Heart right ventricle (tissue), 16 donors: Measurements from ENCODE around the gene SH3BGRL3. TPM values are rescaled to one million over a fixed set of nuclear protein-coding genes. Genes with fewer than 3 reads are reported as not detected.

ENCODE experiments used
- ATAC-seq, 8 donors: fragments of 200-7000 bp; cut with Tn5 transposase; one replicate each; pipeline ENCODE4 v1.9.1; 2020; ENCODE audit warnings: mild to moderate bottlenecking in 8 of 8, moderate library complexity in 8 of 8, moderate number of reproducible peaks in 1 of 8
- DNase-seq, 2 donors: peaks; one replicate each; pipeline ENCODE4 v3.0.0-alpha.2; 2020
- H3K27ac ChIP-seq, 10 donors: fragments of 200-600 bp; sonication (generic) in 2 of 10; one replicate each; pipeline versions ENCODE4 v1.5.0 to v1.8.0; 2020 to 2022; ENCODE audit warnings: mild to moderate bottlenecking in 3 of 10
- H3K27me3 ChIP-seq, 7 donors: fragments of 200-600 bp; one replicate each; pipeline ENCODE4 v1.8.0; 2021 to 2022; ENCODE audit warnings: mild to moderate bottlenecking in 2 of 7
- H3K36me3 ChIP-seq, 9 donors: fragments of 200-600 bp; sonication (generic) in 1 of 9; one replicate each; pipeline versions ENCODE4 v1.5.0 to v1.8.0; 2020 to 2022; ENCODE audit warnings: mild to moderate bottlenecking in 2 of 9
- H3K4me1 ChIP-seq, 9 donors: fragments of 200-600 bp; sonication (generic) in 1 of 9; one replicate each; pipeline versions ENCODE4 v1.5.0 to v1.8.0; 2020 to 2022; ENCODE audit warnings: mild to moderate bottlenecking in 4 of 9
- H3K4me3 ChIP-seq, 10 donors: fragments of 200-600 bp; sonication (generic) in 2 of 10; one replicate each; pipeline versions ENCODE4 v1.5.0 to v1.8.0; 2020 to 2022; ENCODE audit warnings: mild to moderate bottlenecking in 7 of 10, moderate library complexity in 2 of 10
- H3K9me3 ChIP-seq, 11 donors: fragments of 200-600 bp in 10 of 11; sonication (generic) in 2 of 11; one replicate each; pipeline versions ENCODE4 v1.5.0 to v1.8.0; 2013 to 2022; ENCODE audit warnings: mild to moderate bottlenecking in 2 of 11, control low read depth in 1 of 11, moderate library complexity in 1 of 11
- CTCF ChIP-seq, 9 donors: fragments of 200-600 bp; sonication (generic) in 2 of 9; IDR thresholded peaks; one replicate each; pipeline versions ENCODE4 v1.5.0 to v1.8.0; 2021 to 2022; ENCODE audit warnings: antibody characterized with exemption in 9 of 9, mild to moderate bottlenecking in 5 of 9, moderate library complexity in 1 of 9
- WGBS, 2 donors: extraction: QIAGEN DNeasy Blood & Tissue Kit; methylation state at CpG; one replicate each; pipeline ENCODE4 v1.1.7; 2013; ENCODE audit warnings: inconsistent platforms in 1 of 2; 5-methylcytosine and 5-hydroxymethylcytosine counted together
- intact Hi-C, 10 donors: fragments of 100-400 bp; cut with DNase I; formaldehyde crosslinking; loops; one replicate each; pipeline versions ENCODE4 v1.11.1 to v1.14.2; 2022
- polyA plus RNA-seq, 2 donors: library from polyadenylated mRNA; stranded (reverse); fragments of 200-250 nt; gene quantifications; one replicate each; pipeline ENCODE4 v1.2.3, GENCODE V29; 2013
- total RNA-seq, 10 donors: library from RNA; stranded (reverse); fragmentation: NEBNext Ultra II Directional in 3 of 10; extraction: Animal tissue kit (Norgen Biotek cat#: 25700) in 3 of 10; gene quantifications; one replicate each; pipeline versions ENCODE4 v1.2.1 to v1.2.4, GENCODE V29; 2021 to 2023
- donor health status: Arrhythmogenic right ventricular cardiomyopathy.
- donor health status: ischemic (EF 13 %, LVEDD 7.1; RV severe dilation, severe dysfunction).
- donor health status: healthy with polysubstance abuse.
- donor health status: DM: no; HTN: yes; CAD: no.
- donor health status: DM: no; HTN: no; CAD: no.
- donor health status: ischemic (EF 25% LVEDD 6.9; RV normal size, moderate dysfunction).
- donor health status: ischemic (EF 25% LVEDD 5.7; RV mildly dilated, moderate dysfunction).
- donor health status: healthy.
- donor health status: DM: yes; HTN: yes; CAD: no.
- donor health status: Ischemic cardiomyopathy.
- donor health status: ischemic (EF 35%, LVEDD 5.7; RV mildly dilated, moderate dysfunction).
- donor health status: nonischemic (EF 11% LVEDD 7.7; RV severe dilation, severe dysfunction).
- donor health status: DM: yes; HTN: yes; CAD: no.
- donor health status: PGD.
- donor health status: ischemic (EF 29% LVEDD 5.4; RV normal size, mild dysfunction).
- donor health status: nonischemic (EF 23%, LVEDD 6.1; RV moderate dilation, normal function).

SH3BGRL3 gene
- total and polyA plus RNA-seq, 12 donors = 18.4 to 153 (median 28.6) TPM

DNA sequence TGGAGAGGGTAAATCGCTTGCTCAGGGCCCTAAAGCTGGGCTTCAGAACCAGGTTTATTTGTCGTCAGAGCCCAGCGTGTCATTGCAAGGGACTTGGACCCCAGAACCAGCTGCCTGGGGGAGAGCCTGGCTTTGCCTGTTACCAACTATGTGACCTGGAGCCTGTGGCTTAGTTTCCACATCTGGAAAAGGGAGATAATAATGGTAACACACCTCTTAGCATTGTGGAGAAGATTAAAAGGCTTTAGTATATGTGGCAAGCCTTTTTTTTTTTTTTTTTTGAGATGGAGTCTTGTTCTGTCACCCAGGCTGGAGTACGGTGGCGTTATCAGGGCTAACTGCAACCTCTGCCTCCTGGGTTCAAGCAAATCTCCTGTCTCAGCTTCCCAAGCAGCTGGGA lies 50.4 kb downstream of the SH3BGRL3 start:
- H3K36me3 ChIP-seq = no peaks in the 10 kb centered on the region
- intact Hi-C loops = no loop called here
- peaks cover 0 to 50% (median 43%) of the 10 kb centered on the region in 7 donors for H3K27me3 ChIP-seq
- no peak overlapping the region for H3K4me3 ChIP-seq
- no peaks in the 10 kb centered on the region for H3K4me1 ChIP-seq
- H3K27ac ChIP-seq = no peak overlapping the region
- 71 to 79% methylated on average over 5 of the region's 5 CpGs for whole genome bisulfite sequencing, 2 donors
- DNase-seq (no peak), ATAC-seq (no peak)
- TF ChIP-seq CTCF (IDR thresholded peaks at IDR 0.05) = no peak
- no peaks in the 10 kb centered on the region for H3K9me3 ChIP-seq

Other genes starting within 250 kb of the SH3BGRL3 start
- 10 to 100 TPM in 3 of 10 donors, 1 to 10 TPM in 7; 2.6 to 14.4 (median 8.9) TPM for gene SLC30A2, start 234.0 kb upstream of the SH3BGRL3 start, total RNA-seq
- 1 to 10 TPM in 1 of 2 donors, under 1 TPM in 1; 0.97 to 3.6 TPM for gene SLC30A2, start 234.0 kb upstream of the SH3BGRL3 start, polyA plus RNA-seq
- 100 to 1,000 TPM; 191 to 415 (median 222) TPM for gene TRIM63, start 212.5 kb upstream of the SH3BGRL3 start, total RNA-seq
- gene TRIM63, start 212.5 kb upstream of the SH3BGRL3 start, polyA plus RNA-seq = 100 to 1,000 TPM; 194 to 305 TPM
- gene PDIK1L, start 168.3 kb upstream of the SH3BGRL3 start, total RNA-seq = 1 to 10 TPM; 3.8 to 8.3 (median 5.7) TPM
- 1 to 10 TPM; 1.6 to 2.3 TPM for gene PDIK1L, start 168.3 kb upstream of the SH3BGRL3 start, polyA plus RNA-seq
- gene FAM110D, start 121.0 kb upstream of the SH3BGRL3 start, total RNA-seq = 1 to 10 TPM; 2.1 to 4.7 (median 3.1) TPM
- 1 to 10 TPM; 3.8 to 6.1 TPM for gene FAM110D, start 121.0 kb upstream of the SH3BGRL3 start, polyA plus RNA-seq
- not detected for gene C1orf232, start 111.1 kb upstream of the SH3BGRL3 start, total RNA-seq
- not detected for gene C1orf232, start 111.1 kb upstream of the SH3BGRL3 start, polyA plus RNA-seq
- gene ZNF593, start 110.2 kb upstream of the SH3BGRL3 start, total RNA-seq = 10 to 100 TPM; 10.7 to 26.0 (median 18.3) TPM
- gene ZNF593, start 110.2 kb upstream of the SH3BGRL3 start, polyA plus RNA-seq = 100 to 1,000 TPM in 1 of 2 donors, 10 to 100 TPM in 1; 45.6 to 159 TPM
- gene ZNF593OS, start 108.3 kb upstream of the SH3BGRL3 start, total RNA-seq = not detected
- under 1 TPM in 1 of 2 donors, not detected in 1; 0.46 TPM for gene ZNF593OS, start 108.3 kb upstream of the SH3BGRL3 start, polyA plus RNA-seq
- gene CNKSR1, start 102.6 kb upstream of the SH3BGRL3 start, total RNA-seq = 1 to 10 TPM in 9 of 10 donors, under 1 TPM in 1; 0.93 to 6.3 (median 2.1) TPM
- gene CNKSR1, start 102.6 kb upstream of the SH3BGRL3 start, polyA plus RNA-seq = 1 to 10 TPM in 1 of 2 donors, under 1 TPM in 1; 0.84 to 5.7 TPM
- gene CATSPER4, start 89.5 kb upstream of the SH3BGRL3 start, total RNA-seq = not detected
- gene CATSPER4, start 89.5 kb upstream of the SH3BGRL3 start, polyA plus RNA-seq = not detected
- 10 to 100 TPM; 29.9 to 74.5 (median 53.8) TPM for gene CEP85, start 45.9 kb upstream of the SH3BGRL3 start, total RNA-seq
- 10 to 100 TPM in 1 of 2 donors, 1 to 10 TPM in 1; 7.0 to 30.9 TPM for gene CEP85, start 45.9 kb upstream of the SH3BGRL3 start, polyA plus RNA-seq
- gene UBXN11, start 26.6 kb downstream of the SH3BGRL3 start, total RNA-seq = 10 to 100 TPM in 2 of 10 donors, 1 to 10 TPM in 8; 5.4 to 14.1 (median 7.1) TPM
- gene UBXN11, start 26.6 kb downstream of the SH3BGRL3 start, polyA plus RNA-seq = 10 to 100 TPM; 12.3 to 20.2 TPM
- gene CD52, start 37.9 kb downstream of the SH3BGRL3 start, total RNA-seq = 10 to 100 TPM in 2 of 10 donors, 1 to 10 TPM in 8; 1.9 to 62.6 (median 5.1) TPM
- 10 to 100 TPM in 1 of 2 donors, 1 to 10 TPM in 1; 9.3 to 25.2 TPM for gene CD52, start 37.9 kb downstream of the SH3BGRL3 start, polyA plus RNA-seq
- under 1 TPM in 1 of 10 donors, not detected in 9; 0.64 TPM for gene CRYBG2, start 74.0 kb downstream of the SH3BGRL3 start, total RNA-seq
- under 1 TPM in 1 of 2 donors, not detected in 1; 0.03 TPM for gene CRYBG2, start 74.0 kb downstream of the SH3BGRL3 start, polyA plus RNA-seq
- gene ZNF683, start 92.7 kb downstream of the SH3BGRL3 start, total RNA-seq = 1 to 10 TPM in 1 of 10 donors, under 1 TPM in 1, not detected in 8; 0.15 to 1.3 TPM
- gene ZNF683, start 92.7 kb downstream of the SH3BGRL3 start, polyA plus RNA-seq = under 1 TPM in 1 of 2 donors, not detected in 1; 0.04 TPM
- under 1 TPM in 1 of 10 donors, not detected in 9; 0.15 TPM for gene LIN28A, start 130.7 kb downstream of the SH3BGRL3 start, total RNA-seq
- gene LIN28A, start 130.7 kb downstream of the SH3BGRL3 start, polyA plus RNA-seq = not detected
- 10 to 100 TPM; 23.0 to 45.8 (median 32.5) TPM for gene DHDDS, start 152.2 kb downstream of the SH3BGRL3 start, total RNA-seq
- gene DHDDS, start 152.2 kb downstream of the SH3BGRL3 start, polyA plus RNA-seq = 10 to 100 TPM; 22.1 to 29.2 TPM
- 100 to 1,000 TPM; 104 to 221 (median 212) TPM for gene HMGN2, start 192.4 kb downstream of the SH3BGRL3 start, total RNA-seq
- 100 to 1,000 TPM; 133 to 199 TPM for gene HMGN2, start 192.4 kb downstream of the SH3BGRL3 start, polyA plus RNA-seq
- 10 to 100 TPM in 1 of 10 donors, 1 to 10 TPM in 9; 1.4 to 12.2 (median 2.7) TPM for gene RPS6KA1, start 249.7 kb downstream of the SH3BGRL3 start, total RNA-seq
- gene RPS6KA1, start 249.7 kb downstream of the SH3BGRL3 start, polyA plus RNA-seq = 1 to 10 TPM; 2.8 to 4.3 TPM